HG03280 (cell line): ENCODE measurements around the gene SLC2A10.

Experiments
- ATAC-seq: cut with Tn5 transposase; IDR thresholded peaks from one replicate; pipeline ENCODE4 v1.9.1; 2021; ENCODE audit warnings: mild to moderate bottlenecking, moderate library complexity; ENCODE audit not compliant: unreplicated experiment

Gene SLC2A10

GRCh38 chr20:46761566-46761965 is 52.1 kb downstream of the SLC2A10 start:
- ATAC-seq, result no peak

- no peak for ATAC-seq
Observed at GRCh38 chr20:46764068-46764467, 54.6 kb downstream of the SLC2A10 start.

GRCh38 chr20:46765506-46766120 is 56.2 kb downstream of the SLC2A10 start:
- no peak for ATAC-seq

GRCh38 chr20:46767127-46767761 is 57.8 kb downstream of the SLC2A10 start:
- no peak for ATAC-seq

GRCh38 chr20:46770330-46771194 is 61.1 kb downstream of the SLC2A10 start:
- ATAC-seq, result no peak

GRCh38 chr20:46771195-46771588 is 61.7 kb downstream of the SLC2A10 start:
- ATAC-seq, result no peak

- no peak for ATAC-seq
Observed at GRCh38 chr20:46772901-46773300, 63.5 kb downstream of the SLC2A10 start.

- no peak for ATAC-seq
Observed at GRCh38 chr20:46773680-46774079, 64.2 kb downstream of the SLC2A10 start.

GRCh38 chr20:46774236-46774635 is 64.8 kb downstream of the SLC2A10 start:
- no peak for ATAC-seq

- no peak for ATAC-seq
Observed at GRCh38 chr20:46774943-46775560, 65.6 kb downstream of the SLC2A10 start.

GRCh38 chr20:46775806-46776205 is 66.4 kb downstream of the SLC2A10 start:
- no peak for ATAC-seq

GRCh38 chr20:46777331-46777730 is 67.9 kb downstream of the SLC2A10 start:
- no peak for ATAC-seq

GRCh38 chr20:46779831-46780230 is 70.4 kb downstream of the SLC2A10 start:
- no peak for ATAC-seq

GRCh38 chr20:46784436-46785127 is 75.1 kb downstream of the SLC2A10 start:
- no peak for ATAC-seq
